Stimulated activated CD4-positive, alpha-beta T cell treated with anti-CD3 and anti-CD28 coated beads, Interleukin-15, amount 100 ng/mL, for 24 hours (primary cell): ENCODE results near the gene LOC101059915.
"Not testable (repeated sequence)": the region's sequence is repeated elsewhere in the genome, so short reads cannot be mapped to it uniquely, and the experiment has no call there.

Source experiments
- DNase-seq: peaks from one replicate; pipeline ENCODE4 v3.0.0-alpha.2; 2020

Gene LOC101059915

DNA sequence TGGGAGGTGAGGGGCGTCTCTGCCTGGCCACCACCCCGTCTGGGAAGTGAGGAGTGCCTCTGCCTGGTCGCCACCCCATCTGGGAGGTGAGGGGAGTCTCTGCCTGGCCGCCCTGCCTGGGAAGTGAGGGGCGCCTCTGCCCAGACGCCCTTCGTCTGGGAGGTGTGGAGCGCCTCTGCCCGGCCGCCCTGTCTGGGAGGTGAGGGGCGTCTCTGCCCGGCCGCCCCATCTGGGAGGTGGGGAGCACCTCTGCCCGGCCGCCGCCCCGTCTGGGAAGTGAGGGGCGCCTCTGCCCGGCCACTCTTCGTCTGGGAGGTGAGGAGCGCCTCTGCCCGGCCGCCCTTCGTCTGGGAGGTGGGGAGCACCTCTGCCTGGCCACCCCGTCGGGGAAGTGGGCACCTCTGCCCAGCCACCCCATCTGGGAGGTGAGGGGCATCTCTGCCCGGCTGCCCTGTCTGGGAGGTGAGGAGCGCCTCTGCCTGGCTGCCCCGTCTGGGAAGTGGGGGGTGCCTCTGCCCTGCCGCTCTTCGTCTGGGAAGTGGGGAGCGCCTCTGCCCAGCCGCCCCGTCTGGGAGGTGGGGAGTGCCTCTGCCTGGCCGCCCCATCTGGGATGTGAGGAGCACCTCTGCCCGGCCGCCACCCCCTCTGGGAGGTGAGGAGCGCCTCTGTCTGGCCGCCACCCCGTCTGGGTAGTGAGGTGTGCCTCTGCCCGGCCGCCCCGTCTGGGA is 8.9 kb downstream of the LOC101059915 start:
- not testable (repeated sequence) for DNase-seq

- DNase-seq, result not testable (repeated sequence)
Observed at GRCh38 chrX:71677195-71677594, 9.8 kb downstream of the LOC101059915 start.

GRCh38 chrX:71679575-71680207 is 12.3 kb downstream of the LOC101059915 start:
- DNase-seq, result no peak

DNA sequence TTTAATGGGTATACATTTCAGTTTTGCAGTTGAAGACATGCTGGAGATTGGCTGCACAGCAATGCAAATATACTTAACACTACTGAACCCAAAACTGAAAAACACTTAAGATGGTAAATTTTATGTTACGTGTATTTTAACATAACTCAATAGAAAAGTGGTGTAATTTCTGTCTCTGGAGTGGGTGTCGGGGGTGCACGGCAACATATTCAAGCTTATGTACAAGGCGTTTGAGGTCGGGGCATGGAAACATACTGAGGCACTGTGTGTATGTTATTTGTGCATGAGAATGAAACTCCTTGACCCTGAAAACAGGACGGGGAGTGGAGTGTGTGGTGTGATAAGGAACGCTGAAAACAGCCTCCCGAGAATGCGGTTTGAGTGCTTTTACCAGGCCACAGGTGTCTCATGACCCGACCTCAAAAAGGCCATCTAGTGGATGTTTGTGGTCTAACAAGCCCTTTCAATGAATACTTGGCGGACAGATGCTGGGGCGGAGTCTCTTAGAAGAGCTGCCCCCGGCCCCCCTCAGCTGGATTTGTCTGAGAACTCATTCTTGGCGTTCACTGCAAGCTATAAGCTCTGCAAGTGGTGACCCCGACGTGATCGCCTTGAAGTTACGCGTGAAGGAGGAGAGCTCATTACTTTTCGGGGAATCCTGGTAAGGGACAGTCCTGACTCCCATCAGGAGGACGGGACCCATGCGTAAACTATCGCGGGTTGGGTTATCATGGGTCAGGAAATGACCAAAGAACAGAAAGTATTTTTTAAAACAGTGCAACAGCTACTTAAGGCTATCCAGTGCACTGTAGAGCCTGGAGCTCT is 29.5 kb downstream of the LOC101059915 start:
- DNase-seq, result not testable (repeated sequence)

DNA sequence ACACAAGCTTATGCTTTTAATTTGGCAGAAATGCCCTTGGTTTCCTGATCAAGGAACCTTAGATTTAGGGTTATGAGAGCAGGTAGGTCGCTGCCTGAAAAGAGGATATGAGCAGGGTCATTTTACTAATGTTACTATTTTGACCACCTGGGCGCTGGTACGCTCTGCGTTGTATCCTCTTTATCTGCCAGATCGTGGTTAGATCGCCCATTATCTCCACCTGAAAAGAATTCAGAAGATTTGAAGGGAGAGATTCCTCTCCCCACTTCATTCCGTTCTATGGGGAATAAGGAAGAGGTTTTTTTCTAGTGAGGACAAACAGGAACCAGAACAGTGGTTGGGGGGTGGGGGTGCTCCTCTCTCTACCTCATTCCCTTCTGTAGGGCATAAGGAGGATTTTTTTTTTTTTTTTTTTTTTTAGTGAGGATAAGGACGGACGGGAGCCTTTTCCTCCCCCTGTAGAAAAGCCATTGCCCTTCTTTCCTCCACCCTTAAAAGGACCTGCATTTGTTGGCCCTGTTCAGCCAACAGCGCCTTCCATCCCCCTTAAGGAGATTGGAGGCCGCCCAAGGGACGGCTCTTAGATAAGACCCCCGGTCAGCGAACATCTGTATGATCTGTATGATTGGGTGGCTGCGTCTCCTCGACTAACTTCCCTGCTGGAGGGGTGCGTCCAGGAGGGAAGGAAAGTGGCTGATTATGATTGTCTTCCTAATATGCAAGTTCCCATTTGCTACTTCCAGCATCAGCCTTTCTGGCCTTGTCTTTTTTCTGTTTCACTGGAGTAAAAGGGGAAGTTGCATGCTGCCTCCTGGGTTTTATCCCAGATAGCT is 30.3 kb downstream of the LOC101059915 start:
- DNase-seq, result not testable (repeated sequence)

DNA sequence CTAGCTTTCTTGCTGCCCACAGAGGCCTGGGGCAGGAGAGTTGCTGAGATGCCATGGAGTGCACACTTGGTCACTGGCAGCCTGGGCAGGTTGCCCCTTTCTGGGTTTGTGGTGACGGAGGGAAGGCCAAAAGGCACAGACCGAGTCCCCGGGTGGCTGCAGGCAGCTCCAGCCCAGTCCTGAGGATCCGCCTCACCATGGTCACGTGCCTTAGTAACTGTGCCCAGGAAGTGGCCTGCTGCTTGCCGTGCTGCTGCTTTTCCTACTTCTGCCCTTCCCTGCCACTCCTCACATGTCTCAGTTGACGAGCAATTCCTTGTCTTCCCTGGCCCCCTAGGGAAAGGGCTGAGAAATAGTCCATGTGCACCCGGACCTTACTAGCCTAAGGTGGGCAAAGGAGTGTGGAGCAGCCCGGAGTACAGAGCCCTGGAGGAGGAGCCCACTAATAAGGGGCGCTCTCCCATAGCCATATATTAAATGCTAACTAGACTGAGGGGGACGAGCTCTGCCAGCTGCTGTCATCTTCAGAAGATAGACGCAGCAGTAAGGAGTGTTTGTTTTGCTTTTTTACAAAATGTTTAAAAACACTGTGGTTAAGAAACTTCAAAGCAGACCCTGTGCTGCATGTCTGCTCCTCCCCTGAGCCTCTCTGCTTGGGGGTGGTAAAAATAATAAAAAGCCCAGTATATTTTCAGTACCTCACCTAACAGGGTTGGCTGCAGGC is 31.1 kb downstream of the LOC101059915 start:
- not testable (repeated sequence) for DNase-seq

DNA sequence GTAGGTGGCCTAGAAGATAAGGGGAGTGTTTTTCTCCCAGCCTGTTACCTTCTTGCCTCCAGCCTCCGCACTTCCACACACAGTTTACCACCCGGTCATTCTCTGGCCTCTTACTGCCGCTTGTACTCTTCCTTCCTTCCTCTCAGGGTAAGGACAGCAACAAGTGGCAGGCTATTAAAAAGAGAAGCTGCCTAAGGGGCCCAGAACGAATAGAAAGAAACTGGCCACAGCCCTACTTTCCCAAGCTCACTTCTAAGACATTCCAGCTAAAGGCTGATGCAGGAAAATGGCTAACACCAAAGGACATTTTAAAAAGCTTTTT is 31.6 kb downstream of the LOC101059915 start:
- DNase-seq, result not testable (repeated sequence)

DNA sequence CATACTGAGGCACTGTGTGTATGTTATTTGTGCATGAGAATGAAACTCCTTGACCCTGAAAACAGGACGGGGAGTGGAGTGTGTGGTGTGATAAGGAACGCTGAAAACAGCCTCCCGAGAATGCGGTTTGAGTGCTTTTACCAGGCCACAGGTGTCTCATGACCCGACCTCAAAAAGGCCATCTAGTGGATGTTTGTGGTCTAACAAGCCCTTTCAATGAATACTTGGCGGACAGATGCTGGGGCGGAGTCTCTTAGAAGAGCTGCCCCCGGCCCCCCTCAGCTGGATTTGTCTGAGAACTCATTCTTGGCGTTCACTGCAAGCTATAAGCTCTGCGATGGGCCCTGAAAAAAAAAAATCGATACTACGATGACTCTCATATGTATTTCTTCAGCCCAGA is 35.5 kb downstream of the LOC101059915 start:
- not testable (repeated sequence) for DNase-seq

- not testable (repeated sequence) for DNase-seq
Observed at GRCh38 chrX:71714064-71714463, 46.7 kb downstream of the LOC101059915 start.

GRCh38 chrX:71715551-71715950 is 48.2 kb downstream of the LOC101059915 start:
- DNase-seq, result not testable (repeated sequence)

DNA sequence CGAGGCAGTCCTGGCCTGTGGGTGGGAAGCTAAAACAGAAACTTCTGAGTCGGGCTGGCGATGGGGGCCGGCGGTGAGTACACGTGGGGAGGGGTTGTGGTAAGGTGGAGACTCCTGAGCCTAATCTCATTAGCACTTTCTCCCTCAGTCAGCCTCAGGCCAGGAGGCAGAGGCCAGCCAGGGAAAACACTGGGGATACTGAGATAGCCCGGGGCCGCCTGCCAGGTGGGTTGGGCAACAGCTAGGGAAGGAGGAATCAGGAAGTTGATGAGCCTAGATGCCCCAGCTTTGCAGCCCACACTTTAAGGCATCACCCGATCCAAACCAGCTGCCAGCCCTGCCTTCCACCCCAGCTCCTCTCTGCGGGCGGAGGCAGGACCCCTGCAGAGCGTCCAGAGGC is 49.0 kb downstream of the LOC101059915 start:
- not testable (repeated sequence) for DNase-seq

DNA sequence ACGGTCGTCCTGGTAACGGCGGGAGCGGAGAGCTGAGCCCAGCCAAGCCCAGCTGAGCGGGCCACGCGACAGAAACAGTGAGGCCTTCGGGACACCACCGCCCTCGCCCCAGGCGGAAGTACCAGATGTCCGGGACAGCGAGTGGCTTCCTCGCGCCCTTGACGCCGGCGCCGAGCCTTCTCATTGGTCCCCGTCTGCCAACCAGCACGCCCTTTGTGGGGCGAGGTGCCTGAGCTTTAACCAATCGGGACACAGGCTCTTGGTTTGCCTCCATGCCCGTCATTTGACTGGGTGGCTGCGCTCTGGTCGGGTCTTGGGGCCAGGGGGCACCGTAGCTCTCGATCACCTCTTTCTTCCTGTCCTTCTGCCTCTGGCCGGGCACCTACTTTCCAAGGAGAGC is 50.8 kb downstream of the LOC101059915 start, which contains the start of gene CXorf49:
TSS of gene CXorf49 (minus strand) at position 101 of the 400 bp plus-strand sequence. CDS start 134 bp downstream, outside the sequence.
- not testable (repeated sequence) for DNase-seq

DNA sequence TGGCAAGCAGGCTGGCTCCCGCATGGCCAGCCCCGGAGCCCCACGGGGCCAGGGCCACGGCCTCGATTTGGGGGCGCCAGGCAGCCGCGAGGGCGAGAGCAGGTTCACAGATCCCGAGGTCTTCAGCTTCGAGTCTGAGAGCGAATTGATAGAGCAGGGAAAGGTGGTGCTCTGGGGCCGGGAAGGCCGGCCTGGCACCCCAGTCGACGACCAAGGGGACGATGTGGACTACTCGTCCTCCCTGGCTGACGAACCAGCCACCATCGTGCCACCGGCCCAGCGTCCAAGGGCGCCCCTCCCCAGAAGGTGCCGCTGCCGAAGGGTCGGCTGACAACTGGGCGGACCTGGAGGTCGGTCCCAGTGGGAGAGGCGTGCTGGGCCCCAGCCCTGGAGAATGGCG is 51.8 kb downstream of the LOC101059915 start:
- DNase-seq, result not testable (repeated sequence)

GRCh38 chrX:71720289-71720886 is 53.0 kb downstream of the LOC101059915 start:
- DNase-seq, result not testable (repeated sequence)
